ENCODE measurements around the gene DCLK3. TPM values are rescaled to one million over a fixed set of nuclear protein-coding genes. Genes with fewer than 3 reads are reported as not detected.

The DCLK3 gene
- total RNA-seq, 1 donor from 2014 or later = not detected

DNA sequence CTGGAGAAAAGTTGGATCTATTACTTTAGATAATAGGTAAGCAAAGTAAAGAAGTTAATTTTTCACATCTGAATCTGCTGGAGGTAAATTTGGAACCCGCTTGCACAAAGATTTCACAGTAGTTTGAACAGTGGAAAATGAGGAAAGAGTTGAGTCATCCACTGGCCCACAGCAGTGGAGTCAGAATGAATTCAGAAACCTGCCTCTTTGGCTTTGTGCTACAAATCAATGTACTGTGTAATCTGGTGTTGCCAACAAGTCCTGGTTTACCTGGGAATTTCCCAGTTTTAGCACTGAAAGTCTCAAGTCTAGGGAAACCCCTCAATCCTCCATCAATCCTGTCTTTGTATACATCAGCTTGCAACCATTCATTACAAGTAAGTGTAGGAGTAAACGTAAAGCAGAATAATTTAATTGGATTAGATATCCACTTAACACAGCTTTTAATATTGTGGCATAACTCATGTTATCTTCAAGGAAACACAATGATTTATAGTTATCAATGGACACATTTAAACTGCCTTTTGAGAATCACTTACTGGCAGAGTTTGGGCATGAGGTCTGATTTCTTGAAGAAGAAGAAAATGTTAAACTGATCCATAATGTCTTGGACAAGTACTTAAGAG, 100.6 kb downstream of the DCLK3 start:
- Mint-ChIP-seq H3K9me3 (ENCODE audit: unreplicated experiment) (no peaks in the 10 kb centered on the region), H3K4me3 (ENCODE audit: unreplicated experiment) (no peak overlapping the region), H3K36me3 (ENCODE audit: low read depth, unreplicated experiment) (no peaks in the 10 kb centered on the region), H3K4me1 (ENCODE audit: low read depth, unreplicated experiment) (peaks cover 14% of the 10 kb centered on the region), H3K27ac (ENCODE audit: unreplicated experiment) (peak overlapping the region; percentile 41), H3K27me3 (ENCODE audit: low read depth, unreplicated experiment) (no peaks in the 10 kb centered on the region)
- no peak overlapping the region for H2AFZ ChIP-seq (ENCODE audit: low read depth, low read length)
- no peaks in the 10 kb centered on the region for H3K79me2 ChIP-seq (ENCODE audit: insufficient read depth, low read length)
- no peak overlapping the region for H3K4me2 ChIP-seq (ENCODE audit: low read length)
- H3K9me3 ChIP-seq (ENCODE audit: insufficient read depth, low read depth, low read length) = no peaks in the 10 kb centered on the region
- H3K27me3 ChIP-seq (ENCODE audit: insufficient read depth, low read length) = no peaks in the 10 kb centered on the region
- H4K20me1 ChIP-seq (ENCODE audit: insufficient read depth, low read length) = no peaks in the 10 kb centered on the region
- no peak overlapping the region for H3K27ac ChIP-seq (ENCODE audit: low read depth, low read length)
- FAIRE-seq (peak; percentile 20), DNase-seq (ENCODE audit: low read depth) (peak; percentile 65)
- no peak overlapping the region for H3K9ac ChIP-seq (ENCODE audit: low read length)
- no peaks in the 10 kb centered on the region for H3K36me3 ChIP-seq (ENCODE audit: insufficient read depth, low read length)
- TF ChIP-seq EZH2 (IDR thresholded peaks at IDR 0.05; ENCODE audit: insufficient read depth, low read length) = no peak
- TF ChIP-seq, protein P1, sequence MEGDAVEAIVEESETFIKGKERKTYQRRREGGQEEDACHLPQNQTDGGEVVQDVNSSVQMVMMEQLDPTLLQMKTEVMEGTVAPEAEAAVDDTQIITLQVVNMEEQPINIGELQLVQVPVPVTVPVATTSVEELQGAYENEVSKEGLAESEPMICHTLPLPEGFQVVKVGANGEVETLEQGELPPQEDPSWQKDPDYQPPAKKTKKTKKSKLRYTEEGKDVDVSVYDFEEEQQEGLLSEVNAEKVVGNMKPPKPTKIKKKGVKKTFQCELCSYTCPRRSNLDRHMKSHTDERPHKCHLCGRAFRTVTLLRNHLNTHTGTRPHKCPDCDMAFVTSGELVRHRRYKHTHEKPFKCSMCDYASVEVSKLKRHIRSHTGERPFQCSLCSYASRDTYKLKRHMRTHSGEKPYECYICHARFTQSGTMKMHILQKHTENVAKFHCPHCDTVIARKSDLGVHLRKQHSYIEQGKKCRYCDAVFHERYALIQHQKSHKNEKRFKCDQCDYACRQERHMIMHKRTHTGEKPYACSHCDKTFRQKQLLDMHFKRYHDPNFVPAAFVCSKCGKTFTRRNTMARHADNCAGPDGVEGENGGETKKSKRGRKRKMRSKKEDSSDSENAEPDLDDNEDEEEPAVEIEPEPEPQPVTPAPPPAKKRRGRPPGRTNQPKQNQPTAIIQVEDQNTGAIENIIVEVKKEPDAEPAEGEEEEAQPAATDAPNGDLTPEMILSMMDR (IDR thresholded peaks at IDR 0.05; ENCODE audit: insufficient read depth, low read depth, low read length) = no peak
- H3K4me3 ChIP-seq (ENCODE audit: insufficient read depth, low read depth, low read length) = no peak overlapping the region
- no peaks in the 10 kb centered on the region for H3K4me1 ChIP-seq (ENCODE audit: insufficient read depth, low read length)

DNA sequence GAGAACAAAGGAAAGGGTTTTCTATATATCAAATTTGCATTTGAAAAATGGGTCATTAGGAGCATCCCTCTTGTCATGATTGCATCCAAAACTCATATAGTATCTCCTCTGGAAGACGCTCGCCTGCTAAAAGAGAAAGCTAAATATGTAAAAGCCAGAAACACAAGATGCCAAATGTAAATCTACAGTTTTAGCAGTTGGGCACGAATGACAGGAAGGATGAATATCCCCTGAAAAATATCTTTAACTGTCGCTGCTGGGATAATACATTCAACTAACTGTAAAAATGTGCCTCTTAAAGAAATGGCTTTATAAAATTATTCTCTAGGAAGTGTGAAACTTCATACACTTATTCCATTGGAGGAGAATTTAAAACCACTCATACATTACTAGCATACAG, 101.7 kb downstream of the DCLK3 start:
- Histone ChIP-seq H3K4me2 (ENCODE audit: low read length) (no peak overlapping the region), H3K9ac (ENCODE audit: low read length) (no peak overlapping the region), H3K4me1 (ENCODE audit: insufficient read depth, low read length) (no peaks in the 10 kb centered on the region), H3K4me3 (ENCODE audit: insufficient read depth, low read depth, low read length) (no peak overlapping the region), H2AFZ (ENCODE audit: low read depth, low read length) (no peak overlapping the region), H3K79me2 (ENCODE audit: insufficient read depth, low read length) (no peaks in the 10 kb centered on the region), H3K27me3 (ENCODE audit: insufficient read depth, low read length) (no peaks in the 10 kb centered on the region), H3K36me3 (ENCODE audit: insufficient read depth, low read length) (no peaks in the 10 kb centered on the region), H3K27ac (ENCODE audit: low read depth, low read length) (no peak overlapping the region), H3K9me3 (ENCODE audit: insufficient read depth, low read depth, low read length) (no peaks in the 10 kb centered on the region), H4K20me1 (ENCODE audit: insufficient read depth, low read length) (no peaks in the 10 kb centered on the region)
- no peaks in the 10 kb centered on the region for H3K27me3 Mint-ChIP-seq (ENCODE audit: low read depth, unreplicated experiment)
- FAIRE-seq = no peak
- no peaks in the 10 kb centered on the region for H3K36me3 Mint-ChIP-seq (ENCODE audit: low read depth, unreplicated experiment)
- H3K27ac Mint-ChIP-seq (ENCODE audit: unreplicated experiment) = no peak overlapping the region
- TF ChIP-seq, protein P1 (IDR thresholded peaks at IDR 0.05; ENCODE audit: insufficient read depth, low read depth, low read length) = no peak
- no peak for TF ChIP-seq EZH2 (IDR thresholded peaks at IDR 0.05; ENCODE audit: insufficient read depth, low read length)
- peaks cover 2% of the 10 kb centered on the region for H3K9me3 Mint-ChIP-seq (ENCODE audit: unreplicated experiment)
- peaks cover 14% of the 10 kb centered on the region for H3K4me1 Mint-ChIP-seq (ENCODE audit: low read depth, unreplicated experiment)
- no peak for DNase-seq (ENCODE audit: low read depth)
- no peak overlapping the region for H3K4me3 Mint-ChIP-seq (ENCODE audit: unreplicated experiment)

Other genes starting within 250 kb of the DCLK3 start
- 5.6 and 5.8 TPM in 2 replicates for gene TRANK1, start 180.5 kb upstream of the DCLK3 start, total RNA-seq
- 16.5 and 17.4 TPM in 2 replicates for gene EPM2AIP1, start 228.6 kb upstream of the DCLK3 start, total RNA-seq
- gene MLH1, start 229.0 kb upstream of the DCLK3 start, total RNA-seq = 32.0 and 34.0 TPM in 2 replicates